Stimulated activated CD8-positive, alpha-beta memory T cell treated with anti-CD3 and anti-CD28 coated beads, Interleukin-15, amount 100 ng/mL, for 24 hours (primary cell): ENCODE results near the gene FAM200B.
"Not testable (repeated sequence)": the region's sequence is repeated elsewhere in the genome, so short reads cannot be mapped to it uniquely, and the experiment has no call there.

Source experiments
- DNase-seq: peaks from one replicate; pipeline ENCODE4 v3.0.0-alpha.2; 2020; ENCODE audit warnings: low read depth

The FAM200B gene

GRCh38 chr4:15696866-15697265, 15.2 kb downstream of the FAM200B start:
- DNase-seq: no peak

- peak; percentile 8 for DNase-seq
Measured at GRCh38 chr4:15702941-15703403, 21.3 kb downstream of the FAM200B start, which contains the start of gene BST1. TSS of gene BST1 (plus strand) at chr4:15703065. CDS start at chr4:15703145, 80 bp downstream.

DNA sequence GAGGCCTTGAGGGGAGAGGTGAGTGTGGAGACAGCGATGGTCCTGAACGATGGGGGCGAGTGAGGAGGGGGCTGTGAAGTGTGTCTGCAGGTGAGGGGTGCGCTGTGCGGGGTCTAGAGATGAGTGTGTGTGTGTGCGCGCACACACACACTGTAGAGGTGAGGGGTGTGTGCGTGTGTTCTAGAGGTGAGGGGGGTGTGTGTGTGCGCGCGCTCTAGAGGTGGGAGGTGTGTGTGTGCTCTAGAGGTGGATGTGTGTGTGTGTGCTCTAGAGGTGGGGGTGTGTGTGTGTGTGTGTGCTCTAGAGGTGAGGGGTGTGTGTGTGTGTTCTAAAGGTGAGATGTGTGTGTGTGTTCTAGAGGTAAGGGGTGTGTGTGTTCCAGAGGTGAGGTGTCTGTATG, 21.8 kb downstream of the FAM200B start:
- no peak for DNase-seq

DNA sequence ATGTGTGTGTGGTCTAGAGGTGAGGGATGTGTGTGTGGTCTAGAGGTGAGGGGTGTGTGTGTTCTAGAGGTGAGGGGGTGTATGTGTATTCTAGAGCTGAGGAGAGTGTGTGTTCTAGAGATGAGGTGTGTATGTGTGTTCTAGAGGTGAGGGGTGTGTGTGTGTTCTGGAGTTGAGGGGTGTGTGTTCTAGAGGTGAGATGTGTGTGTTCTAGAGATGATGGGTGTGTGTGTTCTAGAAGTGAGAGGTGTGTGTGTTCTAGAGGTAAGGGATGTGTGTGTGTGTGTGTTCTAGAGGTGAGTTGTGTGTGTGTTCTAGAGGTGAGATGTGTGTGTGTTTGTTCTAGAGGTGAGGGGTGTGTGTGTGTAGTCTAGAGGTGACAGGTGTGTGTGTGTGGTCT, 22.5 kb downstream of the FAM200B start:
- DNase-seq: no peak

GRCh38 chr4:15706646-15707362, 25.2 kb downstream of the FAM200B start:
- no peak for DNase-seq

GRCh38 chr4:15707363-15707715, 25.7 kb downstream of the FAM200B start:
- no peak for DNase-seq

DNA sequence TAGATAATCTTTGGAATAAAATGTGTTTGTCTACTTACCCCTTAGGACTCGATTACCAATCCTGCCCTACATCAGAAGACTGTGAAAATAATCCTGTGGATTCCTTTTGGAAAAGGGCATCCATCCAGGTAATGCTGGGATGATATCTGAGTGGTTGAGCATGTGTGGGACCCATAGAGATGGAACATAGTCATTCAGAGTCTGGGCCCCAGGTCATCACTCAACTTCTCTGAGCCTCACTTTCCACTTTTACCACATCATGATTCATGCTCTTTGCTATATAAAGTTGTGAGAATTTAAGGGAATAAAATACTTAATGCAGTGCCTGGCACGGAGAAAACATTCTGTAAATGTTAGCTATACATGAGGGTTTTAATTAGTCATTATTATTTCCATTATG, 30.1 kb downstream of the FAM200B start:
- DNase-seq: no peak

- no peak for DNase-seq
Measured at GRCh38 chr4:15712214-15712613, 30.6 kb downstream of the FAM200B start.

DNA sequence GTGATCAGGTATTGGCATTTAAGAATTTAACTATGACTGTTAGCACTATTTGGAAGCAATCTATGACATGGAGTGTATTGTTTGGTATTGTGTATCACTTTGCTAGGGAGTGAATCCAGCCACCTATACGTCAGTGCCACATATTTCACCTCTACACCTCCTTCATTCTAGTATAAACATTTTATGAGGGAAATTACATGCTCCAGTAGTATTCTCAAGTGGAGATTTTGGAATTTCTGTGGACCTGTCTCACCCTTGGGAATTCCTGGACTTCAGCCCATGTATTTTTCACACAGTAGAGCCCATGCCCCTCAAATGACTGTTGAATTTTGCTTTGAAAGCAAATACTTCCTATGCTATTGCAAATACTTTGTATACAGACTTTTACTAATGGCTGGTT, 32.5 kb downstream of the FAM200B start:
- DNase-seq: no peak

- no peak for DNase-seq
Measured at GRCh38 chr4:15714646-15715435, 33.2 kb downstream of the FAM200B start.

DNA sequence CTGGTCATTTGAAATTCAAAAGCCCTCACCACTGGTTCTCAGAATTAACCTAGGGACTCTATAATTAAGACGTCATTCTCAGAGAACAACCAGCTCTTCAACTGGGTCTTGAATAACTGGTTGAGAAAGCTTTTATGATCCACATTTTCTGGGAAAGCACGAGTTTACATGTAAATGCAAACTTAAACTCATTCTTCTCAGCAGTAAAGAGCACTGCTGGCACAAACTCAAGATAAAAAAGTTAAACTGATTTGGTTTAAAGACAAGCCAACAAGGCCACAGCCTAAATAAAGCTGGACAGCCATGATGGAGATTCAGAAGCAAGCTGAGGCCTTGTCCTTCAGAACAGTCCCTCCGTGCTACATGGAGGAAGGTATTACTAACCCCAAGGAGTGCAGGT, 34.5 kb downstream of the FAM200B start:
- no peak for DNase-seq

- no peak for DNase-seq
Measured at GRCh38 chr4:15717086-15717485, 35.5 kb downstream of the FAM200B start.

DNA sequence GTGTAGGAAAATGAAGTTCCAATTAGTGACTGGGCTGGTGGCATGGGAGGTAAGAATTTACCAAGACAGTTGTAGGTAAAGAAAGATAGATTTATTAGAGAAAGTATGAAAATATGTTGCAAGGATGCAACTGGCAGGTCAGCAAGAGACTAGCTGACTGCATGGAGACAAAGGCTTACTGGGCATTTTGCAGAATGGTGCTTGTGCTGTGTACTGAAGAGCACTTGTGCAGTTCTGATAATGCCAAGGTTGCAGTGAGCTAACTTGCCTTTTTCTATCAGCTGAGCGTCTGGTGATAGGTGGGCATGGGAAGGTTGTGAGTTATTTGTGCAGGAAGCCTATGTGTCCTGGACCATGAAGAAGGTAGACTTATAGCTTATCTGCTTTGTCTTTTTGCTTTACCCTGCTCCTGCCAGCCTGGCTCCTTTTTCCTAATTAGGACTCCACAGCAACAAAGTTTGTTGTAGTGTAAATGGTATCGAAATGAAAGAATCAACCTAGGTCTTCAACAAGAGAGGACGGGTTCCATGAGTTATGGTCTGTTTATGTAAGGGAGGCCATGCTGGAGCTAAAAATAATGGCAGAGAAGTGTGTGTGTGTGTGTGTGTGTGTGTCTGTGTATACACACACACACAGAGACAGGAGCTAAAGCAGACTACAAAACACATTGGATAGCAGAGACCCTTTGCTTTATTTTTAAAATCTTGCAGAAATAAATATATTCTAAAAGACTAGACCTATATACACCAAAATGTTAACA, 36.2 kb downstream of the FAM200B start:
- no peak for DNase-seq

GRCh38 chr4:15718465-15718864, 36.8 kb downstream of the FAM200B start:
- no peak for DNase-seq

- no peak for DNase-seq
Measured at GRCh38 chr4:15718959-15719358, 37.3 kb downstream of the FAM200B start.

GRCh38 chr4:15719506-15719905, 37.9 kb downstream of the FAM200B start:
- DNase-seq: no peak

DNA sequence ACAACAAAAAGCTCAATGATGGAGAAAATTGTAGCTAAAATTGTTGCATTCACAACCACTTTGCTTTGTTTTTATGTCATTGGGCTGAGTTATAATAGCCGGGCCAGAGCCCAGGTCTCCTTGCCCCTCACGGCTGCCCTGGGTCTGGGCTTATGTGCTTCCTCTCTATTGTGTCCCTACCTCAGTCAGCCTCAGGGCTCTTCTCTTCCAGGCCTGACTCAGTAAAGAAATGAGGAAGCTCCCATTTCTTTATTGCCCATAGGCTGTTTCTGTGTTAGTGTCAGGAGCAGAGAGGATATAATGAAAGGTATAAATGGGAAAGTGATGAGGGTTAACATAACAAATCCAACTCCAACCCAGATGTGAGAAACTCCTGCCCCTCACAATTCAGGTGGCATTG, 39.2 kb downstream of the FAM200B start:
- DNase-seq: no peak

DNA sequence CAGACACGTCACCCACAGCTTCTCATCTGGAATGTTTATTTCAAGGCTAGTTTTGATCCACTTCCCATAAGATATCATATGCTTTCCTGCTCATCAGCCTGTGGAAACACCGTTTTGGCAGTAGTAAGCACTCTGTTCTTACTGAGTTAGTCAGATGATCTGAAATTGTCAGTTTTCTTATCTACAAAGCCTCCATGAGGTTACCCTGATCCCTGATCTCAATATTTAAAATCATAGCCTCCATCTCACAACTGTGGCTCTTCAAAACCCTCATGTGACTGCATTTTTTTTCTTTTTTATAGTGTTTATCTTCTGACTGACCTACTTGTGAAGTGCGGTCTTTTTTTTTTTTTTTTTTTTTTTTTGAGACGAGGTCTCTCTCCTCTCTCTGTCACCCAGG, 44.0 kb downstream of the FAM200B start:
- DNase-seq: no peak

DNA sequence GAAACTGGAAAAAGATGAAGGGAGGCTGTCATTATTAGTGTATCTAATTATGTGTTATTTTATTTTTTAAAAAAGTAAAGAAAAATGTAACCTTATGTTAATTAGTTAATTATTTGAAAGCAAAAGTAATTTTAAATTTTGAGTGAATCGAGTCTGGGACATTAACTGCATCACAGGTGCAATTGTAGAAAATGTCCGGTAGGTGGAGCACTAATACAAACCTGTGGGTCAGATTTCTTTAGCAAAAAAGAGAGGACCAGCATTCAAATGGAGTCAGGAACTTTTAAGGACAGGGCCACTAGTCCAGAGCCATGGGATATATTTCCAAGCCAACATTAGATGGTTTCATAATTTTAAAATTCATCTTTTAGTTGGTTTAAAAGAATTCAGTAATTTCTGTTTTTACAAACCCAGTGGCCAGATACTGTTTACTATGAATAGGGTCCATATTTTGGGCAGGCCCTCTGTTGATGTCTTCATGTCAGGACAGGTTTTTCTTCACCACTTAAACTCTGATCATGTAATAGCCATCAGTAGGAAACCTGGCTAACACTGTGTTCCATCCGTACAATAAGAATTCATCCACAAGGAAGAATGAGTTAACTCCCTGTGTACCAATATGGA, 48.4 kb downstream of the FAM200B start:
- DNase-seq: no peak

- not testable (repeated sequence) for DNase-seq
Measured at GRCh38 chr4:15733061-15733460, 51.4 kb downstream of the FAM200B start.

DNA sequence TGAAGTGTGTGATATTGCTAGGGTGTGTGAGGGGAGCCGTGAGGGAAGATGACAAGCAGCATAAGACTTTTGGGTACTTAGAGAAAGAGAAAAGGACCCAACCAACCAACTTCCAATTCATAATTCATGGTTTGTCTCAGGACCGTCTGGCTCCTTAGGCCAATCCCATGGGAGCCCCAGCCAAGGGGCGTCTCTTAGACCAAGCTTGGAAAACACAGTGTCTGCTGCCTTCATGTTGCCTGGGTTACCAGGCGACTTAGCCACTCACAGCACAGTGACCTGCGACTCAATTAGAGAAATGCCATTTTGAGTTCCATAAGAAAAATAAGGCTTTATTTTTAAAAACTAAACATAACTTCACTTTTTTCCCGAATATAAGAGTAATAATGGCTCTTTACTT, 53.9 kb downstream of the FAM200B start:
- DNase-seq: no peak

DNA sequence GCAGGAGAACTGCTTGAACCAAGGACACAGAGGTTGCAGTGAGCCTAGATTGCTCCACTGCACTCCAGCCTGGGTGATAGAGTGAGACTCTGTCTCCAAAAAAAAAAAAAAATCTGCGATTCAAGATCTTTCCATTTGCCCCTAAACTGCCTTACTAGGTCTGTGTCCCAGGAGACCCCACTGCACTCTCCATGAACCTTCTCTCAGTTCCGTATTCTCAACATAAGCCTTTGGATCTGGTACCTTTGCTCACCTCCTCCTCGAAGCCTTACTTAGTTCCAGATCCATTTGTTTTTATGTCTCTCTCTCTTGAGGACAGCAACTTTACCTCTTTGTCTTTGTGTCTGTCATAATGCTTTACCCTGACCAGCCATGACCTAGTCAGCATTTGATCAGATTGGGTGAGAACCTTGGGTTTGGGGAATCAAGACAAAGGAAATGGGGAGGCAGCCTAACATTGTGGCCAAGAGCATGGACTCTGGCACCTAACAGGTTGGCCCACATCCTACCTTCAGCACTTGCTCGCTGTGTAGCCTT, 55.0 kb downstream of the FAM200B start:
- DNase-seq: no peak
